Measurements from ENCODE around the gene S100PBP.

Gene S100PBP

DNA sequence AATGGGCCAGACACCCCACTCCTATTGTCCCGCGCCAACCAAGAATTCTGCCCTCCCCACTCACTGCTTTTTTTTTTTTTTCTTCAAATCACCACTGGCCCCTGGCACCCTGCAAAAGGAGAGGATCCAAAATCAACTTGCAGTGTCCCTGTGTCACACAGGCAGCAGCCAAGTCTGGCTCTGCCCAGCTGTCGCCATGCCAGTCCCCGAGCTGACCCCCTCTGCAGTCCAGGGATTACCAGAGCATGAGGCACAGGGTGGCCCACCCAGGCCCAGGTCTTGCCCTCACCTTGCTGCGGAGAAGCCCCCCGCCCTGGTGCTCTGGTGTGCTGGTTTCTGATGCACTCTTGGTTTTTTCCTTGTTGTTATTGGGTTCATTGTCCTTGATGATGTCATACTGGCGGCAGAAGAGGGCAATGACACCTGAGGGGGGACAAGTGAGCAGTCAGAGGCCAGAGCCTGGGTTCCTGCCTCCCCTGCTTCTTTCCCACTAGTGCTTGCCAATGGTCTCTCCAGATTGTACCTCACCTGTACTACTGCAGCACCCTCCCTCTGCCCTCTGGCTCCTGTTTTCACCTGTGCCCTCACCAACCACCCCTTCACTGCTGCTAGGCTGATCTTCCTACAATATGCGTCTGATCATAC lies 47.0 kb downstream of the S100PBP start:
- Histone ChIP-seq H3K4me3 (no peak overlapping the region), H3K4me1 (peaks cover 13% of the 10 kb centered on the region), H3K27me3 (ENCODE audit: low read depth) (no peaks in the 10 kb centered on the region), H3K36me3 (replicated peaks) (peaks cover 6% of the 10 kb centered on the region; the same call in 1 of the 2 replicates), H3K9me3 (no peaks in the 10 kb centered on the region)
- in situ Hi-C loops (cut with MboI; ENCODE audit: low sequenced_read_pairs): no loop called here
- DNase-seq (ENCODE audit: low spot score in 2 of 2): no peak

DNA sequence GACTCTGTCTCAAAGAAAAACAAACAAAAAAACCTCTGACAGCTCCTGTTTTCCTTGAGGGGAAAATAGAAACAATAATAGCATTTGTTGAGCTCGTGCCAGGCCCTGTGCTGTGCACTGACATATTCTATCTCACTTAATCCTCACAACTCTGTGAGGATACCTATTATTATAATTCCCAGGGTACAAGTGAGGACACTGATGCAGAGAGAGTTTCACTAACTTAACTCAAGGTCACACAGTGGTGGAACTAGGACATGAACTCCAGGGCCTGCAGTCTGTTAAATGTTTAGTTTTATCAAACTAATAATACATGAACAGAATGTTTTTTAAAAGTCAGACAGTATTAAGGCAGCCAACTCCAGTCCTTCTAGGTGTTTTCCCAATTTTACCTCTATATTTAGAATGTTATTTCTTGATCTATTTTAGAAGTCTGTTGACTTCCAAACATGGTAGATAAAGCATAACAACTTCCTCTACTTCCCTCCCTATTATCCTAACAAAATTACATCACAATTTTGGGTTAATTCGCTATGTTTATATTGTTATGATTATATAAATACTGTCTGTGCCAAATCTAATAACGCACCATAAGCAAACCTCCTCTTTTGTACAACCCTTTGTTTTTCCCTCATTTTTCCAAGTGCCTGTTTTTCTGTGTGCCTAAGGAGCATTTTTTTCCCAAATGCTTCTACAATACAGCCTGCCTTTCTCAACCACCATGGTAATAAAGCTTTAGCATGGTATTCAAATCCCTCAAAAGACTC lies 48.4 kb downstream of the S100PBP start:
- Histone ChIP-seq H3K9me3 (no peaks in the 10 kb centered on the region), H3K27me3 (ENCODE audit: low read depth) (no peaks in the 10 kb centered on the region), H3K4me1 (peaks cover 16% of the 10 kb centered on the region), H3K36me3 (replicated peaks) (peaks cover 5% of the 10 kb centered on the region; the same call in 1 of the 2 replicates), H3K4me3 (no peak overlapping the region)
- in situ Hi-C loops (cut with MboI; ENCODE audit: low sequenced_read_pairs): no loop called here
- DNase-seq (ENCODE audit: low spot score in 2 of 2): peak in 1 of 2 experiments; percentile 19

DNA sequence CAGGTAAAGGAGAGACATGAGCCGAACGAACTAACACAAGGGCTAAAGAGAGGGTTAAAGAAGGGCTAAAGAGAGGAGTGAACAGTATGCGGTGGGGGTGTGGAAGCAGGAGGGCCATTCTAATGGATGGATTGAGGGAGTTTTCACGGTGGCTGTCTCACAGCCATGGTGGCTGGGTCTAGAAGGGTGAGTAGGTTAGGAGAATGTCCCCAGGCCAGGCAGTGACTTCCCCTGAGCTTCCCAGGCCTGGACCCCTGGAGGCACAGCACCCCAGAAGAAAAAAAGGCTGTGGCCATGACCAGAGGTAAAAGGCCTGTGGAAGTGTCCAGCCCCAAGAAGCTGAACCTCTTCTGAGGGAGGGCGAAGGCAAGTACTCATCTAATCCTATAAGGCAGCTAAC lies 49.7 kb downstream of the S100PBP start:
- Histone ChIP-seq H3K4me1 (peaks cover 20% of the 10 kb centered on the region), H3K36me3 (replicated peaks) (peaks cover 3% of the 10 kb centered on the region; the same call in 1 of the 2 replicates), H3K4me3 (no peak overlapping the region), H3K9me3 (no peaks in the 10 kb centered on the region), H3K27me3 (ENCODE audit: low read depth) (no peaks in the 10 kb centered on the region)
- in situ Hi-C loops (cut with MboI; ENCODE audit: low sequenced_read_pairs): no loop called here
- no peak for DNase-seq (ENCODE audit: low spot score in 2 of 2)

DNA sequence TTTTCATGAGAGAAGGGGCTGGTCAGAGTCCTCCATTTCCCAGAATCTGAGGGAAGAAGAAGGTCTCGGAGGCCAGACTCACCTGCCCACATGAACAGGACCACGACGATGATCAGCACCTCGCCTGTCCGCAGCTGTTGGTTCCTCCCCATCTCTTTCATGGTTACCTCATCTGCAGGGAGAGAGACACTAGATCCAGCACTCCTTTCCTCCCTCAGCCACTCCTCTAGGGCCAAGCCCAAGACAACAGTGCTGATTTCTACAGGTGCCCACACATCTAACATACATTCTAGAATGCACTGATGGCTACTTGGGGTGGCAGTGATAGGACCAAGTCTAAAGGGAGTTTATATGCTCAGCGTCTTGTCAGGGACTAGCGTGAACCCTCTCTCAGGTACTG lies 50.2 kb downstream of the S100PBP start:
- Histone ChIP-seq H3K27me3 (ENCODE audit: low read depth) (no peaks in the 10 kb centered on the region), H3K36me3 (replicated peaks) (peaks cover 3% of the 10 kb centered on the region; the same call in 1 of the 2 replicates), H3K4me3 (no peak overlapping the region), H3K4me1 (peaks cover 23% of the 10 kb centered on the region), H3K9me3 (no peaks in the 10 kb centered on the region)
- DNase-seq (ENCODE audit: low spot score in 2 of 2): no peak
- in situ Hi-C loops (cut with MboI; ENCODE audit: low sequenced_read_pairs): no loop called here

DNA sequence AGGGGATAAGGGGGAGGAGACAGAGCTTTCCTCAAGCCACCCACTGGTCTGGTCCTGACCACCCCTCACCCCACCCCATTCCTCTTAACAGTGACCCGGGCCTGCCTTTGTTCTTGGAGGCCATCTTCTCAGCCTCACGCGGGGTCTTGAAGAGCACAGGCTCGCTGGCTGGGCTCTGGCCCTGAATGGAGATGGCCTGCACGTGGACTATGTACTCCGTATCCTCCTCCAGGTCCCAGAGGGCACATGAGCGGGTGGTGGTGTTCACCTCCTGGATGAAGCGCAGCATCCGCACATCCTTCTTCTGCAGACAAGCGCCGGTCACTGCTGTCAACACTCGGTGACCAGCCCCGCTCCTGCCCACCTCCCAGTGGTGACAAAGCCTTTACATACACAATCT lies 50.6 kb downstream of the S100PBP start:
- no peaks in the 10 kb centered on the region for H3K27me3 ChIP-seq (ENCODE audit: low read depth)
- DNase-seq (ENCODE audit: low spot score in 2 of 2): no peak
- H3K4me1 ChIP-seq: peaks cover 25% of the 10 kb centered on the region
- no peaks in the 10 kb centered on the region for H3K9me3 ChIP-seq
- H3K36me3 ChIP-seq (replicated peaks): peaks cover 3% of the 10 kb centered on the region; the same call in 1 of the 2 replicates
- in situ Hi-C loops (cut with MboI; ENCODE audit: low sequenced_read_pairs): no loop called here
- H3K4me3 ChIP-seq: no peak overlapping the region

DNA sequence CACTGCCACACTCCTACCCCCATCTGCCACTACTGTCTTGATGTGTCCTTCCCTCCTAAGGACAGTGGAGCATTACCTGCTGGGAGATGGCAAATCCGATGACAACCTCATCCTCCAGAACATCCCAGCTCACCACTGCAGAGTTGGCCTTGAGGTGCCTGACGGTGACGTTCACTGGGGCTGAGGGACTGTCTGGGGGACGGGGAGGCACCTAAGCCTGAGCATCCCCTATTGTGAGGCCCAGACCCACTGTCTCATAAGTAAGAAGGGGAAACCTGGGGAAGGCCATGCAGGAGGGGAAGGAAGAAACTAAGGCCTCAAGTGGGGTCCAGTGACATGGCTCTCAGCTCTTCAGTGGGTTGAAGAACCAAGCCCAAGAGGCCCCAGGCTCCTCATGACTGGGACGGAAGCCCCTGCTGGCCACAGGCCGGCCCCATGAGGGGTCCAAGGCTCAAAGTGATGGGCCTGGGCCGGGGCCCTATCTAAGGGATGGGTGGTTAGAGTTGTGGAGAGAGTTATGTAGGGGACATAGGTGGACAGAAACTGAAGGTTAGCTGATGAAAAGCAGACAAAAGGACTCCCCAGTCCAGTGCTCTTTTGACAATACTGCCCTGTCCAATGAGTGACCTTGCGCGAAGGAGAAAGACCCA lies 51.5 kb downstream of the S100PBP start:
- no peak for DNase-seq (ENCODE audit: low spot score in 2 of 2)
- Histone ChIP-seq H3K4me1 (peaks cover 25% of the 10 kb centered on the region), H3K36me3 (replicated peaks) (peaks cover 2% of the 10 kb centered on the region; the same call in 1 of the 2 replicates), H3K4me3 (no peak overlapping the region), H3K27me3 (ENCODE audit: low read depth) (no peaks in the 10 kb centered on the region), H3K9me3 (no peaks in the 10 kb centered on the region)
- in situ Hi-C loops (cut with MboI; ENCODE audit: low sequenced_read_pairs): no loop called here

DNA sequence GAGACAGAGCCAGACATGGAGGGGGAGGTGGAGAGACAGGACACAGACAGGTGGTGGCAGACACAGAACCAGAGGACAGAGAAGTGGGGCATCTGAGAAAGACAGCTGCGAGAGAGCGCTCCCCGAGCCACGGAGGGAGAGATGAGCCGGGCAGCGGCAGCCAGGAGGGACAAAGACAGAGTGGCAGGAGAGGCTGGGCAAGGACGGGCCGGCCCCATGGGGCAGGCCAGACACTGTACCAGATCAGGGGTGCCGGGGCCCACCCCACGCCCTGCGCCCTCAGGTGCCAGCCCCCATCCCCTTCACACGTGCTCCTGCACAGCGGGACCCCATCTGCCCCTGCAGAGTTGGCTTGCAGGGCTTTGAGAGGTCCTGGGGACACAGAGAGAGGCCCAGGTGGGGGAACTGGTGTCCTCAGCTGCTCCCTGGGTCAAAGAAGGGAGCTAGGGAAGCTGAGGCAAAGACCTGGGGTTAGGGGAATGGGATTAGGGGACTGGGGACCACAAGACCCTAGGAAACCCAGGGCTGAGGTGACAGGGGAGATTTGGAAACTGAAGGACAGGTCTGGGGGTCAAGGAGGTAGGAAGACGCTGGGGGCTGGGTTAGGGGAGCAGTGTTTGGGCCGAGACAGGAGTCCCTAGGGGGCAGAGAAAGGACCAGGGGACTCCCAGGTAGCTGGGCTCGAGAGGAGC lies 52.6 kb downstream of the S100PBP start:
- Histone ChIP-seq H3K27me3 (ENCODE audit: low read depth) (no peaks in the 10 kb centered on the region), H3K4me1 (peaks cover 25% of the 10 kb centered on the region), H3K36me3 (replicated peaks) (no peaks in the 10 kb centered on the region), H3K4me3 (peak overlapping the region; percentile 22), H3K9me3 (no peaks in the 10 kb centered on the region)
- no peak for DNase-seq (ENCODE audit: low spot score in 2 of 2)
- in situ Hi-C loops (cut with MboI; ENCODE audit: low sequenced_read_pairs): no loop called here

DNA sequence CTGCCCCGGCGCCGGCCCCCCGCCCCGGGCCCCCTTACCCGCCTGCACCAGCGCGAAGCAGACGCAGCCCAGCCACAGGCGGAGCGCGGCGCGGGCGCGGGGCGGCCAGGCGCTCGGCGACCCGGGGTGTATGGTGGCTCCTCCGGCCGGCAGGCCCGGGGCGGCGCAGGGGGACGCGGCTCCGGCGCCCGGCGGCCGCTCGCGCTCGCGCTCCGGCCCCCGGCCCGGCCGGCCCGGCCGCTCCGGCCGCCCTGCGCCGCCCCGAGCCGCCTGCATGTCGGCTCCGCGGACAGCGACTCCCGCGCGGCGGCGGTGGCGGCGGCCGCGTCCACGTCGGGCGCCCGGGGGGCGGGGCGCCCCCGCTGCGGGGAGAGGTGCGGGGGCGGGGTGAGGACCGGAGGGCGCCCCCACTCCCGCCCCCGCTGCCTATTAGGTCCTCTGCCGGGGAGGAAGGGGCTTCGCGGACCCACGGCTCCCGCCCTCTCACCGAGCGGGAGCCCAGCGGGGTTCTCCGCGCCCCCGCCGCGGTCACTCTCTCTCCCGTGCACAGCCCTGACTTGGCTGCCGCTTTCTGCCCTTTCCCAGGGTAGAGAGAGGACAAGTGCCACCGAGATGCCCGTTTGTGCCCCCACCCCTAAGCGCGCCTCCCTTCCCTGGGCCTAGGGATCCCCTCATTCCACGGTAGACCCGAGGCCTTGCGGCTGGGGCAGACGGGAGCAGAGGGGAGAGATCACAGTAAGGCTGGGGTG lies 53.3 kb downstream of the S100PBP start, which contains the start of gene FNDC5:
Gene FNDC5, minus strand, starts transcription at position 298 of the 749 bp plus-strand sequence.
- Histone ChIP-seq H3K27me3 (ENCODE audit: low read depth) (no peaks in the 10 kb centered on the region), H3K4me1 (peaks cover 21% of the 10 kb centered on the region), H3K9me3 (no peaks in the 10 kb centered on the region), H3K4me3 (peak within 1 kb of the TSS; percentile 28), H3K36me3 (replicated peaks) (no peaks in the 10 kb centered on the region)
- in situ Hi-C loops (cut with MboI; ENCODE audit: low sequenced_read_pairs): no loop called here
- DNase-seq (ENCODE audit: low spot score in 2 of 2): peak; percentile 29 to 67

DNA sequence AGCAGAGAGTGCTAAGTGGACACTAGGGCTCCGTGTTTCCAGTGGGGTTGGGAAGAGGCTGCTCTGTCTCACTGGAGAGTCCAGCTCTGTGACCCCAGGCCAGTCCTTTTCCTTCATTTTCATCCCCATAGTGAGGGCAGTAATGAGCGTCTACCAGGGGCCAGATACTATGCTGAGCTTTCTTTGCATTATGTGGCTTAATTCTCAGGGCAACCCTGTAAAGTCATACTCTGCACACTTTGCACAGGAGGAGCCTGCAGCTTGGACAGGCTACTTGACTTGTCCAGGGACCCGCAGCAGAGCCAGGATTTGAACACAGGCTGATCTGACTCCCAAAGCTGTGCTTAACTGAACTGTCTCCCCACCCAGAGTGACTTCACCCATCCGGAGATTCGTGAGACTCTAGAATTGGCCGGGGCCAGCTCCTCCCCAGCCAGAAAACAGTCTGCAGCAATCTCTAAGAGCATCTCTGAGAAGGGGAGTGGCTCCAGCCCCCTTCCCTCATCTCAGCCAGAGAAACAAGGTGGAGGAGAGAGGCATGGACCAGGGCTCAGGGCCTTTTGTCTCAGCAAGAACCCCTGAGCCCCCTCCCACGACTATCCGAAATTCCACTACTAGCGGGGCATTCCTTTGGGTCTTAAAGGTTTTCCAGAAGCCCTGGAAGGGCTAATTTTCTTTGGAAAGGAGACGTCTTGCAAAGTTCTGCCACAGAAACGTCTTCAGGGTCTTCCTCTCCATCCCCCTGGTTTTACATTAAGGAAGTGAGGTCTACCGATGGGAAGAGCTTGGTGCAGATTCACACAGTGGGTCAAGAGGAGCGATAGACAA lies 54.1 kb downstream of the S100PBP start:
- H3K36me3 ChIP-seq (replicated peaks): no peaks in the 10 kb centered on the region
- in situ Hi-C loops (cut with MboI; ENCODE audit: low sequenced_read_pairs): no loop called here

DNA sequence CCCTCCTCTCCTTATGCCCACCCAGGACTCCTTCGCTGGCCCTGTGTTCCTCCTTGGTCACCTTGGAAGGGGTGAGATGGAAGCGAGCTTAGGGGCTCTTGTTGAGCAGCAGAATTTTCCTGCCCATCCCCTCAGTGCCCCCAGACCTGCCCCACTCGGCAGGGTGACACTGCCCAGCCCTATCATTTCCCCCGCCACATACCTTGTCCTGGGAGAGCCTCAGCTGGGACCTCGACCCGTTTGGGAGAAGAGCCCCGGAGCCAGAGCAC lies 54.7 kb downstream of the S100PBP start:
- peaks cover 13% of the 10 kb centered on the region; the same call in 1 of the 2 replicates for H3K4me1 ChIP-seq
- no peaks in the 10 kb centered on the region for H3K9me3 ChIP-seq
- no peak for DNase-seq (ENCODE audit: low spot score in 2 of 2)
- no peak overlapping the region for H3K4me3 ChIP-seq
- no peaks in the 10 kb centered on the region for H3K27me3 ChIP-seq (ENCODE audit: low read depth)
- no peaks in the 10 kb centered on the region for H3K36me3 ChIP-seq (replicated peaks)
- in situ Hi-C loops (cut with MboI; ENCODE audit: low sequenced_read_pairs): no loop called here

More for the DNA sequence above, 54.1 kb downstream of the S100PBP start:
- Histone ChIP-seq H3K4me1 (peaks cover 13% of the 10 kb centered on the region; the same call in 1 of the 2 replicates), H3K4me3 (peak overlapping the region; percentile 28), H3K27me3 (ENCODE audit: low read depth) (no peaks in the 10 kb centered on the region), H3K9me3 (no peaks in the 10 kb centered on the region)
- DNase-seq (ENCODE audit: low spot score in 2 of 2): no peak

DNA sequence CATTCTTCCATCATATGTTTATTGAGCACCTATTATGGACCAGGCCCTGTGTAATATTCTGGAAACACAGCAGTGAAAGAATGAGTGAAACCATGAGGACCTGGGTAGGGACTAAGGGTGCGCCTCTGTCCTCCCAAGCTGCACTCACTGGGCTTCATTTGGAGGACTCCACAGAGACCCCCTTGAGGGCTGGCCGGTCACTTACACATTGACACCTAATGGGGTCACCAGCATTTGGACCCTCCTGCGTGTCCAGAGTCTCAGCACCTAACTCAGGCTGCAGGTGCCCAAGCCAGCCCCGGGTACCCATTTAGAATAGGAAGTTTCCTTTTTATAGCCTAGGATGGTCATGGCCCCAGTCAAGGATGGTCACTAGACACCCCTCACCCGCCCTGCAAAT lies 56.0 kb downstream of the S100PBP start:
- Histone ChIP-seq H3K4me1 (peaks cover 13% of the 10 kb centered on the region; the same call in 1 of the 2 replicates), H3K27me3 (ENCODE audit: low read depth) (no peaks in the 10 kb centered on the region), H3K9me3 (no peaks in the 10 kb centered on the region), H3K4me3 (no peak overlapping the region), H3K36me3 (replicated peaks) (no peaks in the 10 kb centered on the region)
- DNase-seq (ENCODE audit: low spot score in 2 of 2): no peak
- in situ Hi-C loops (cut with MboI; ENCODE audit: low sequenced_read_pairs): no loop called here

DNA sequence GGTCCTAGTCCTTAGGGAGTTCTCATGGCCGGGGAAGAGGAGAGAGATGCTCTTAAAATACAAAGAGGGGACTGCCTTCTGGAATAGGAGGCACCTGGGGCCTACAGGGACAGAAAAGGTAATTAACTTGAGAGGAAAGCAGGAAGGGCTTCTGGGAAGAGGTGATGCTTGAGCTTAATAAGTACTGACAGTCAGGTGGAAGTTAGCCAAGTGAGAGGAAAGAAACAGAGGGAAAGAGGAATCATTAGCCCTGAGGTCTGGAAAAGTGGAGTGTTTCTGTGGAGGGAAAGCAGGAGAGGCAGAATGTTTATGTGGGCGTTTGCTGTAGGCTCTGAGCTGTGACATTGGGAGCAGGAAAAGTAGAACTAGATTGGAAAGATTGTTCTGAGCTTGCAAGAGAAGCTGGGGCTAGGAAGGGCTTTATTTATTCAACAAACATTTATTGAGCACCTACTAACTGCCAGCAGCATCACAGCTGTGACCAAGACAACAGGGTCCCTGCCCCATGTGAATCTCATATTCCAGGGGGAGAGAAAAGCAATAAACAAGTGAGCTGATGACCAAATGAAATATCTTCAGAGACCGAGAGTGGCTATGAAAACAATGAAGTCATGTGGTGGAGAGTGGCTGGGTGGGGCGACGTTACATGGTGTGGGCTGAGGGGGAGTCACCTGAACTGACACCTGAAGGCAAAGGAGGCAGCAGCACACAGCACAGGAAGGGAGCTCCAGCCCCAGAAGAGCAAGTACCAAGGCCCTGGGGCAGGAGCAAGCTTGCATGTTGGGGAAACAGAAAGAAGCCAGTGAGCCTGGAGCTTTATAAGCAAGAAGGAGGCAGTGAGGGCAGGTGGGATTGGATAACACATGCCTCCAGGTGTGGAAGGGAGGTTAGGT lies 57.7 kb downstream of the S100PBP start:
- in situ Hi-C loops (cut with MboI; ENCODE audit: low sequenced_read_pairs): no loop called here
- no peaks in the 10 kb centered on the region for H3K27me3 ChIP-seq (ENCODE audit: low read depth)
- H3K4me1 ChIP-seq: peaks cover 12% of the 10 kb centered on the region; the same call in 1 of the 2 replicates
- no peaks in the 10 kb centered on the region for H3K36me3 ChIP-seq (replicated peaks)
- no peaks in the 10 kb centered on the region for H3K9me3 ChIP-seq
- no peak for DNase-seq (ENCODE audit: low spot score in 2 of 2)
- no peak overlapping the region for H3K4me3 ChIP-seq
